HG03135 (cell line): ENCODE data around the gene PCCA.

Experiments
- ATAC-seq: cut with Tn5 transposase; IDR thresholded peaks from one replicate; pipeline ENCODE4 v1.9.1; 2021; ENCODE audit warnings: mild to moderate bottlenecking, moderate library complexity; ENCODE audit not compliant: unreplicated experiment

Gene PCCA

DNA sequence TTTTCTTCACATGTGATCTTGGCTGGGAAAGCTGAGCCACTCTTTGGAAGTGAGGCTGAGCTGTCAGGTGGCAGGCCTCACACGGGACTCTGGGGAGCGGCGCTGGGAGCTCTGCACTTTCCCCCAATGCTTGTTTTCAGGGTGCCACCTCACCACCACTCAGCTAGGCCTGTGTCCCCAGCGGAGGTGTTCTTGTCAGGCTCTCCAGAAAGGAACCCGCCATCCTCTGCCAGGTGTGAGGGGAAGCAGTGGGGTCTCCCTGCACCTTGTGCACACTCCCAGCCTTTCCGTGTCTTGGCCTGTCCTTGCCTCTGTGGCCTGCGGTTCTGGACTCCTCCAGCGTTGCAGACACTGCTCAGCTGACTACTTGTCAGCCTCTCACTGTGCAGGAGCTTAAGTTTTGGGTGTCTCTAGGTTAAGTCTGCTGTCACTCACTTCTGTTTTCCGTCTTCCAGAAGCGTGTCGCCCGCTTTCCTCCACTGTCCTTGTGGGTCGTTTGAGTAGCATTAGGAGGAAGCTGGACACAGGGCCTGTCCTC, 447.8 kb downstream of the PCCA start:
- no peak for ATAC-seq

- ATAC-seq = no peak
Observed at GRCh38 chr13:100537486-100537885, 448.6 kb downstream of the PCCA start.

GRCh38 chr13:100537951-100538462, 449.1 kb downstream of the PCCA start:
- ATAC-seq = no peak

DNA sequence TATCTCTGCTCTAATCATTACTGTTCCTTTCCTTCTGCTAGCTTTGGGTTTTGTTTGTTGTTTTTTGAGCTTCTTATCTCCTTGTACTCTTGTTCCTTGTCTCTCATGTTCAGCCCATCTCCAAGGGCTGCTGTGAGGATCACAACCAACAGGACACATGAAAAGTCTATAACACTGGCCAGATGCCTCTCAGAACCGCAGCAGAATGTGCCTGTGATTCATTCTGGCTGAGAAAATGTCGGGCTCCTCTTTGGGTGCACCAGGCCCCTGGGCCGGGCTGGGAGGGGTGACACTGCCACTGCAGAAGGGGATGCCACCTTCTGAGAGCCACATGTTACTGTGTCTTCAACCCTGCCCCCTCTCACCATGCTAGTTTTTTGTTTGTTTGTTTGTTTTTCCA, 451.7 kb downstream of the PCCA start:
- no peak for ATAC-seq

DNA sequence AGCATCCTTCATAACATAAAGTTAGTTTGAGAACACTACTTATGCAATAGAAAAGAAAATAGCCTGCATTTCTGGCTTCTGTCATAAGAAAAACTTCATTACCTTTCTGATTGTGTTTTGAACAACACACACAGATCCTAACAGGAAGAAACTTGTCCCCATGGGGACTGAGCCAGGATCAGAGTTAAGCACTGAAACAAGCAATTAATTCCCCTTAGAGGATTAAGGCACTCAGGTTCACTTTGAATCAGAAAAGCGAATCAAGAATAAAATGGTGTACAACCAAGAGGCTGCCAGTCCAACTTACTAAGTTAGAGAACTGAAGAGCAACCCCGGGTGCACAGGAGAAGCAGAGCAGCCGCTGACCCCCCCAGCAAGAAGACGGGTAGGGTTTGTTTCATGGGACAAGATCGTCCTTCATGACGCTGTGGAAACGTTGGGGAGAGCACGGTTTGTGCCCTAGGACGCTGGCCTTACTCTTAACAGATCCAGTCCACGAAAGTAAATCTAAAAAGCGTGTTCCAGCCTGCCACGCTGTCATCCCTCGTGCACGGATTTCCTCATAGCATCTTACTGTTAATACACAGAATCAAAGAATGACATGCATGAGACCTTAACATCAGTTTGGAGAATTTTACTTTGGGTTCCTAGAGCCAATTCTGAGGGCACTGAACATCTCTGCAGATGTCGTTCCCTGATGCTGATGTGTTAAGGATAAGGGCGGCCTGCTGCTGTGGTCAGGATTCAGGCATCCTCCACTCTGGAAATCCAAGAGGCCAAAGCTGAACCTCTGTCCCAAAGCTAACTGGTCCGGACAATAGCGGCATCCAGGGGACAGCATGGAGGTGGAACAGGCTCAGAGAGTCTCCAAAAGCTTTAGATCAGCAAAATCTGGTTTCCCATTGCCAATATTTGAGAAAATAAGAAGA, 453.3 kb downstream of the PCCA start:
- no peak for ATAC-seq

GRCh38 chr13:100542826-100543156, 453.9 kb downstream of the PCCA start:
- ATAC-seq = peak; percentile 78

DNA sequence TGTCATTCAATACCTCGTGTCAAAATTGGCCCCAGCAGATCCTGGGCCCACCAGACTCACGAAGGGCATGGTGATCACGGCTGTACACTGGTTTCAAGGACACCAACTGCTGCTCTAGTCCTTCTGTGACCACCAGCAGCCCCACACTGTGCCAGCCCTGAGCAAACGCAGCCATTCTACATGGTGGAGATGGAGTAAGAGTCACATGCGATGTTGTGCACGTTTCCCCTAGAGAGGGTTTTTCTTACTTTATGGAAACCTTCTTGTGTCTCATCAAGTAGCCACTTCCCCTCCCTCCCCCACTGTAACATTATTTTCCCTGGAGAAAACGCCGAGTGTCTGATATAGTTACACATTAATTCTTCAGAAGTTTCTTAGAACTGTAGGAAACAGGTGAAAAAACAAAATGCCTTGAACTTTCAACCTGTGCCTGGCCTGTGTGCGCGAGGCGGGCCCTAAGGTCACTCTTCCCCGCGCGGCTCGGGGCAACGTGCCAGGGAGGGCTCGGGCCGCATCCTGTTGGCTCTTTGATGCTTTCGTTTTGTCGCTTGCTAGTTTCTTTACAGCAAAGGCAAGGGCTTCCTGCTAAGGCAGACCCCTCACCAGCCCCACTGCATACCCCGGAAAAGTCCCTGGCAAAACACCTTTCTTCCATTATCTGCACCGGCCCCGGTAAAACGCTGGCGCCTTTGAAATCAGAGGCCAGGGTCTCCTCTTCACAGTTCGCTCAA, 455.1 kb downstream of the PCCA start:
- ATAC-seq = no peak

GRCh38 chr13:100544866-100545683, 456.2 kb downstream of the PCCA start:
- ATAC-seq = no peak

GRCh38 chr13:100545684-100546061, 456.8 kb downstream of the PCCA start:
- no peak for ATAC-seq

DNA sequence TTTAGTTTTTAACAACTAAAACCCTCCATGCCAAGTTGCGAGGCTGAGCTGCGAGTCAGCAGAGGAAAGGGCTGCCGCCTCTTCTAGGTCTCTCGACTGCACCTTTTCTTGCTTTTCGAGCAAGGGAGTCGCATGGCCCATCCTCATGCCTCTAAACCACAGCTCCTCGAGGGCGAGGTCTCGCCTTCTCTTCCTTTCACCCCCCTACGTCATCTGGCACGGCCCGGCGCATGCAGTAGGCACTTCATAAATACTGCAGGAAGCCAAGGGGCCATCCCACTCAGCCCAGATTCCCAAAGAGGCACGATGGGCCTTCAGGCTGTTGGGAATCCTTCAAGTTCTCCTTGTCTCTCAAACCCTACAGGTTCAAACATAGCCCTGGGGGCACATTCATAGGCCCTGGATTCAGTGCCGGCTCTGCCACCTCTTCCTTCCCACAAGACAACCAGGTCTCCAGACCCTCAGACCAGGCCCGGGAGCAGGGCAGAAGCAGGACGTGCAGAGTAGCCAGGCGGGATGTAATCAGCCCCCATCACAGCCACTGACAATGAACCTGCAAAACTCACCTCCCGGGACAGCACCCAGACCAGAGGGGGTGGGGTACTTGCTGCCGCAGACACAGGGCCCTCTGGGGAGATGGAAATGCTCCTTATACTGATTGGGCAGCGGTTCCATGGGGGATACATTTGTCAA, 458.0 kb downstream of the PCCA start:
- ATAC-seq = no peak

DNA sequence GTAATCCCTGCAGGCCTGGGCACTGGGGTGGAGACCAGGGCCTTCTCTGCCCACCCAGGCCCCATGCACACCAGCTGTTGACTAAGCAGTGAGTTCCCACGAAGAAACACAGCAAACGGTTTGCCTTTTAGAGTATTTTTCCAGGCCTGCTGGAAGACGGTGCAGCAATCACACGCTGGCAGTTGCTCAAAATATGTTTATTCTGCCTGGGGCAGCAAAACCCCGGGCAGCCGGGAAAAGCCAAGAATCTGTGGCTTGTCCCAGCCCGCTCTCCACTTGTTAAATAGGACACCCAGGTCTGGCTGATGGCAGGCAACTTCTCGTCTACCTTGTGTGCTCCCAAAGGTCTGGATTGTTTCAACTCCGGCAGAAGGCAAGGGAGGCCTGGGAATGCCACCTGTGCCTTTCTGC, 458.9 kb downstream of the PCCA start:
- ATAC-seq = no peak

DNA sequence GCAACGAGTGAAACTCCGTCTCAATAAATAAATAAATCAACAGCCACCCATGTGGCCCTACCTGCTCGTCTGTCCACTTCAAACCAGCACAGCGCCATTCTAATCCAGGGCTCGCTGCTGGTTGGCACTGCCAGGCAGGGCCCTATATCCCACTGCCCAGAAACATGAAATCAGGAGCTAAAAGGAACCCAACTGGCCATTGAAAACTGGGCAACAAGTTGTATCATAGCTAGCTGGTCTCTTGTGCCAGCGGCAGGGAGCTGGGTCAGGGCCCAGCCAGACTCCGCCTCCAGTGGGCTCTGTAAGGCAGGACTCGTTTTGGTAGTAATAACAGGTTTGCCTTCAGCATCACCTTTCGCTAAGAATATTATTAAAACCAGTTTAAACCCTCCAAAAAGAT, 460.4 kb downstream of the PCCA start:
- ATAC-seq = no peak

GRCh38 chr13:100552755-100553154, 463.9 kb downstream of the PCCA start:
- no peak for ATAC-seq

GRCh38 chr13:100559886-100560285, 471.0 kb downstream of the PCCA start:
- ATAC-seq = no peak

- ATAC-seq = no peak
Observed at GRCh38 chr13:100560498-100561157, 471.7 kb downstream of the PCCA start.

DNA sequence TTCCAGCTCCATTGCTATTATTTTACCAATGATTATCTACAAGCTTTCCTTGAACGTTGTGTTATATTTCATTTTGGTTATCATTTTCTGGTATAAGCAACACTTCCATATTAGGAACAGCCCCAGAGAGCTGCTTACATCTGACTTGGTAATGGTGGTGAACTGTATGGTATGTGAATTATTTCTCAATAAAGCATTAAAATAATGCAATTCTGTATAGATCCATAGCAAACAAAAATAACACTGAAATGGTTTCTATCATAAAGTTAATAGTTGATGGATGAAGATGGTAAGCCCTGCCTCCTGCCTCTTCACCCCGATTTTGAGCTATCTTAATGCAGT, 472.2 kb downstream of the PCCA start:
- no peak for ATAC-seq

GRCh38 chr13:100561599-100562204, 472.8 kb downstream of the PCCA start:
- no peak for ATAC-seq

DNA sequence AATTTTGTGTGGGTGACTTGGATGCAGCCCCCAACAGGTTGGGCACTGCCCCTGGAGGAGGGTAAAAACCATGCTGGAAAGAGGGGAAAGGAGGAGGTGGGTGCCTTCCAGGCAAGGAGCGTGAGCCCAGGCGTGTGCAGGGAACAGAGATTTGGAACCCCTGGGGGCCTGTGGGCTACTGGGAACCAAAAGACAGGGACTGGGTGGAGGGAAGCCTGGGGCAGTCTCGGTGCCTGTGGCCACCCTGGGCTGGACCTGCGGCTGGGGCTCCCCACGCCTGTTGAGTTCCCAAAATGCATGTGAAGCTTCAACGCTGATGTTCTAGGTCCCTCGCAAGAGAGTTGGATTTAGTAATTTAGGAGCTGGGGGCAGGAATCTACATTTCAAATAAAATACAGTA, 474.9 kb downstream of the PCCA start:
- no peak for ATAC-seq

DNA sequence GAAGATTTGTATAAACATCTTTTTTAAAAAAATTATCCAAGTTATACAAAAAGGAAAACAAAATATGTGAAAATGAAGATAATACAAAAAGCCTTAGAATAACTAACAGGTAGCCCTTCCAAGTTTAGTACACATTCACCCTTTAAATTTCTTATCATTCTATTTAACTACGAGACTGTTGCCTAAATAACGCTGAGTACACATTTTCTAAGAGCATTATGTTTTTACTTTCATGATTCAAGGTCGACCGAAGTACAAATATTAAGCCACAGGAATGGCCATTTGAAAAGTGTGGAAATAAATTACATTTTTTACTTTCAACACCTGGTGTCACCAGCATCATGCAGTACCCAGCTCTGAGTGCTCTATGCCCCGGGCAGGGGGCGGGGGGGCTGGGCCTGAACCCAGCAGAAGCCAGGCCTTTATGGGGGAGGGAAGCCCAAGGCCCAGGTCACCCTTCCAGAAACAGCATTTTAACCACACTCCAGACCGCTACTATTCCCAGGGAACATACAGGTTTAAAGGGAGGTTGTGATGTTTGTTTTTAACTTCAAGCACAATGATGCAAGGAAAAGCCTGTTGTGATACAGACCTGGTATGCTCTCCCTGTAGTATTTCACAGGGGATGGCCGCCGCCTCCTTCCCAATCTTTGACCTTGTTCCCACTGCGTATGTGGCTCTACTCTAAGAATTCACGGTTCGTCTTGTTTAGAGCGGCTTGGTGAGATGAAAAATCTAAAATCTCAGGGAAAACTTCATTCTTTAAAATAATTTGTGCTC, 475.7 kb downstream of the PCCA start:
- ATAC-seq = no peak
